Liver (tissue), 9 donors: ENCODE results near the gene PLXDC1. TPM values are rescaled to one million over a fixed set of nuclear protein-coding genes. Genes with fewer than 3 reads are reported as not detected.
"Not testable (repeated sequence)": the region's sequence is repeated elsewhere in the genome, so short reads cannot be mapped to it uniquely, and the experiment has no call there.

Source experiments
- DNase-seq: peaks from one replicate; pipeline ENCODE4 v3.0.0-alpha.2; 2017; ENCODE audit warnings: low spot score
- H3K27ac ChIP-seq, 2 donors: one replicate each; pipeline ENCODE4 v1.7.0; 2013; ENCODE audit warnings: inconsistent platforms in 2 of 2, low read length in 2 of 2, control low read depth in 1 of 2, low read depth in 1 of 2, mild to moderate bottlenecking in 1 of 2
- H3K27me3 ChIP-seq, 4 donors: one replicate each; pipeline versions ENCODE4 v1.6.1 to v1.7.0; 2013; ENCODE audit warnings: low read length in 3 of 4, inconsistent platforms in 1 of 4, mild to moderate bottlenecking in 1 of 4, moderate library complexity in 1 of 4; ENCODE audit not compliant: control insufficient read depth in 4 of 4, insufficient read depth in 4 of 4
- H3K36me3 ChIP-seq, 4 donors: one replicate each; pipeline versions ENCODE4 v1.6.1 to v1.7.0; 2013; ENCODE audit warnings: low read length in 3 of 4, mild to moderate bottlenecking in 3 of 4, low read depth in 1 of 4, moderate library complexity in 1 of 4; ENCODE audit not compliant: control insufficient read depth in 4 of 4, insufficient read depth in 3 of 4
- H3K4me1 ChIP-seq, 4 donors: one replicate each; pipeline versions ENCODE4 v1.6.1 to v1.7.0; 2013; ENCODE audit warnings: low read length in 3 of 4, mild to moderate bottlenecking in 3 of 4, moderate library complexity in 1 of 4; ENCODE audit not compliant: control insufficient read depth in 4 of 4, insufficient read depth in 4 of 4
- H3K4me3 ChIP-seq, 3 donors: one replicate each; pipeline versions ENCODE4 v1.6.1 to v1.7.0; 2013; ENCODE audit warnings: low read length in 3 of 3, control low read depth in 1 of 3, low read depth in 1 of 3, mild to moderate bottlenecking in 1 of 3
- H3K9ac ChIP-seq, 2 donors: one replicate each; pipeline ENCODE4 v1.7.0; 2013; ENCODE audit warnings: low read length in 2 of 2, mild to moderate bottlenecking in 2 of 2, moderate library complexity in 2 of 2, control low read depth in 1 of 2, low read depth in 1 of 2
- H3K9me3 ChIP-seq, 4 donors: one replicate each; pipeline versions ENCODE4 v1.6.1 to v1.7.0; 2013; ENCODE audit warnings: low read length in 3 of 4; ENCODE audit not compliant: control insufficient read depth in 4 of 4
- ATF3 ChIP-seq: IDR thresholded peaks from 2 replicates; pipeline ENCODE4 v1.6.1; 2016; ENCODE audit warnings: antibody characterized with exemption
- CTCF ChIP-seq: fragments of 150-350 bp; IDR thresholded peaks from 2 replicates; pipeline ENCODE4 v1.5.1; 2017; ENCODE audit warnings: improper control_type of control experiment, low read depth, low read length; ENCODE audit not compliant: missing input control
- EGR1 ChIP-seq, 2 donors: IDR thresholded peaks; 2 replicates each; pipeline ENCODE4 v1.6.1; 2016 to 2018; ENCODE audit warnings: antibody characterized with exemption in 2 of 2, low read depth in 2 of 2
- FOXA1 ChIP-seq: IDR thresholded peaks from 2 replicates; pipeline ENCODE4 v1.6.1; 2016; ENCODE audit warnings: antibody characterized with exemption
- FOXA2 ChIP-seq: IDR thresholded peaks from 2 replicates; pipeline ENCODE4 v1.6.1; 2016; ENCODE audit warnings: antibody characterized with exemption
- GABPA ChIP-seq, 2 donors: IDR thresholded peaks in 1 of 2; conservative IDR thresholded peaks in 1 of 2; 2 replicates each; pipeline ENCODE4 v1.6.1; 2016; ENCODE audit warnings: antibody characterized with exemption in 2 of 2, mild to moderate bottlenecking in 1 of 2, moderate library complexity in 1 of 2
- HNF4A ChIP-seq, 2 donors: conservative IDR thresholded peaks; 2 replicates each; pipeline ENCODE4 v1.6.1; 2016; ENCODE audit warnings: antibody characterized with exemption in 2 of 2, mild to moderate bottlenecking in 2 of 2
- HNF4G ChIP-seq: IDR thresholded peaks from 2 replicates; pipeline ENCODE4 v1.6.1; 2016; ENCODE audit warnings: antibody characterized with exemption
- JUND ChIP-seq, 2 donors: IDR thresholded peaks; 2 replicates each; pipeline ENCODE4 v1.6.1; 2016; ENCODE audit warnings: antibody characterized with exemption in 2 of 2
- MAX ChIP-seq: IDR thresholded peaks from 2 replicates; pipeline ENCODE4 v1.6.1; 2016; ENCODE audit warnings: antibody characterized with exemption
- NR2F2 ChIP-seq: IDR thresholded peaks from 2 replicates; pipeline ENCODE4 v1.6.1; 2016; ENCODE audit warnings: antibody characterized with exemption
- RAD21 ChIP-seq, 2 donors: IDR thresholded peaks; 2 replicates each; pipeline ENCODE4 v1.6.1; 2016; ENCODE audit warnings: antibody characterized with exemption in 2 of 2, mild to moderate bottlenecking in 2 of 2
- REST ChIP-seq: IDR thresholded peaks from 2 replicates; pipeline ENCODE4 v1.6.1; 2016; ENCODE audit warnings: antibody characterized with exemption, mild to moderate bottlenecking
- RXRA ChIP-seq, 2 donors: IDR thresholded peaks; 2 replicates each; pipeline ENCODE4 v1.6.1; 2017 to 2018; ENCODE audit warnings: antibody characterized with exemption in 2 of 2, mild to moderate bottlenecking in 1 of 2
- SP1 ChIP-seq: IDR thresholded peaks from 2 replicates; pipeline ENCODE4 v1.6.1; 2018; ENCODE audit warnings: antibody characterized with exemption, mild to moderate bottlenecking
- TAF1 ChIP-seq: conservative IDR thresholded peaks from 2 replicates; pipeline ENCODE4 v1.6.1; 2016; ENCODE audit warnings: antibody characterized with exemption, mild to moderate bottlenecking
- YY1 ChIP-seq: IDR thresholded peaks from 2 replicates; pipeline ENCODE4 v1.6.1; 2016; ENCODE audit warnings: antibody characterized with exemption, mild to moderate bottlenecking
- WGBS: extraction: QIAGEN DNeasy Blood & Tissue Kit; methylation state at CpG from one replicate; pipeline ENCODE4 v1.1.7; 2013; 5-methylcytosine and 5-hydroxymethylcytosine counted together
- polyA plus RNA-seq, 2 donors: library from polyadenylated mRNA; stranded (reverse) in 1 of 2; unstranded in 1 of 2; fragments of 200-250 nt in 1 of 2; fragments of >200 nt in 1 of 2; fragmentation: Nextera tagmentation in 1 of 2; extraction: Ambion mirVana in 1 of 2; gene quantifications; one replicate each; pipeline versions ENCODE4 v1.2.1 to v1.2.3, GENCODE V29; 2013 to 2015
- total RNA-seq, 2 donors: library from RNA; depleted of rRNA; stranded (reverse); fragments of >200 nt; gene quantifications; one replicate each; pipeline ENCODE4 v1.2.3, GENCODE V29; 2014
- donor health status: healthy.
- donor health status: healthy.
- donor health status: healthy.
- donor health status: healthy.
- donor health status: healthy.

The PLXDC1 gene
- total and polyA plus RNA-seq, 4 donors, result 0.14 to 0.84 (median 0.30) TPM

- TF ChIP-seq FOXA2 (no peak), RAD21 (IDR thresholded peaks at IDR 0.05) (no peak), YY1 (no peak), ATF3 (no peak), RXRA (IDR thresholded peaks at IDR 0.05) (no peak), TAF1 (no peak)
- H3K9ac ChIP-seq, result no peak overlapping the region
- no peaks in the 10 kb centered on the region for H3K36me3 ChIP-seq
- H3K27ac ChIP-seq, result no peak overlapping the region
- 87% methylated on average over 6 of the region's 6 CpGs for WGBS
- H3K27me3 ChIP-seq, result no peaks in the 10 kb centered on the region
- H3K9me3 ChIP-seq, result no peaks in the 10 kb centered on the region
- no peaks in the 10 kb centered on the region for H3K4me1 ChIP-seq
- no peak overlapping the region for H3K4me3 ChIP-seq
- no peak for DNase-seq
Measured at GRCh38 chr17:39131616-39132015, 19.8 kb downstream of the PLXDC1 start.

- DNase-seq, result no peak
- Histone ChIP-seq H3K27ac (no peak overlapping the region), H3K36me3 (no peaks in the 10 kb centered on the region), H3K4me3 (no peak overlapping the region), H3K4me1 (no peaks in the 10 kb centered on the region), H3K9me3 (no peaks in the 10 kb centered on the region), H3K9ac (no peak overlapping the region), H3K27me3 (no peaks in the 10 kb centered on the region)
- TF ChIP-seq JUND (IDR thresholded peaks at IDR 0.05) (no peak), HNF4G (no peak), ATF3 (no peak), HNF4A (conservative IDR thresholded peaks at IDR 0.05) (no peak)
- 89% methylated on average over 3 of the region's 3 CpGs for WGBS
Measured at GRCh38 chr17:39130205-39130604, 21.2 kb downstream of the PLXDC1 start.

- not testable (repeated sequence) for H3K27me3 ChIP-seq, H3K9me3 ChIP-seq, H3K9ac ChIP-seq, H3K36me3 ChIP-seq, H3K27ac ChIP-seq, H3K4me3 ChIP-seq, DNase-seq, H3K4me1 ChIP-seq
- 88% methylated on average over 6 of the region's 6 CpGs for WGBS
Measured at GRCh38 chr17:39129544-39129943, 21.9 kb downstream of the PLXDC1 start.

GRCh38 chr17:39126436-39126835, 25.0 kb downstream of the PLXDC1 start:
- Histone ChIP-seq H3K9ac (no peak overlapping the region), H3K27me3 (no peaks in the 10 kb centered on the region), H3K9me3 (no peaks in the 10 kb centered on the region), H3K27ac (no peak overlapping the region), H3K4me1 (no peaks in the 10 kb centered on the region), H3K36me3 (no peaks in the 10 kb centered on the region), H3K4me3 (no peak overlapping the region)
- no peak for DNase-seq
- 79% methylated on average over 6 of the region's 6 CpGs for WGBS
- TF ChIP-seq ATF3 (no peak), MAX (no peak), GABPA (IDR thresholded peaks at IDR 0.05 in 1 of 2, conservative IDR thresholded peaks at IDR 0.05 in 1 of 2) (no peak), FOXA1 (no peak), HNF4A (conservative IDR thresholded peaks at IDR 0.05) (no peak), NR2F2 (no peak), SP1 (no peak), YY1 (no peak), RAD21 (IDR thresholded peaks at IDR 0.05) (no peak), JUND (IDR thresholded peaks at IDR 0.05) (no peak), REST (no peak), FOXA2 (no peak), EGR1 (IDR thresholded peaks at IDR 0.05; ENCODE audit: low read depth in 2 of 2) (no peak), CTCF (no peak), TAF1 (no peak)
